ENCODE results near the gene GTF3C4. TPM values are rescaled to one million over a fixed set of nuclear protein-coding genes. Genes with fewer than 3 reads are reported as not detected.

GTF3C4 gene
- total and polyA plus RNA-seq, 2 experiments from 2014 or later: 8.3 to 12.9 TPM

DNA sequence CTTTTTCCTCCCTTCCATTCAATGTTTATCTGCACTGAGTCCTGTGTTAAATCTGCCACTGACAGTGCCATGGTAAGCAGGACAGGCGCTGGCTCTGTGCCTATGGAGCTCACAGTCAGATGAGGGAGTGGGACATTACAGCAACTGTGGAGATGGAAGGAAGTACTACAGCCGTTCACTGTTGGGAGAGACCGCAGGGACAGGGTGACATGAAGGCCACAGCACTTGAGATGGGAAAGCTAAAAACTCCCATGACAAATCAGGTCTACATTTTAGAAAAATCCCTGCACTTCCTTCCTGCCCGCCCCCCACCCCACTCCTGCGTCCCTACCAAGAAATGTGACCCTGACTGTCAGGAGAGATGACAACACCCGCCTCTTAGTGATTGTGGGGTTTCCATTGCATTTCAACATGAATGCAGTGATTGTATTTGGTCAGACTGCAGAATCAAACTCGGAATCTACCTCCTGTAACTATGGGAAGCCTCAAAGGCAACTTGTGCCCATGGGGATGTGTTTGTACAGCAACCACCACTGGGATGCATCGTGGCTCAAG, 56.4 kb downstream of the GTF3C4 start:
- H3K27me3 ChIP-seq: peaks cover 3% of the 10 kb centered on the region
- H3K9me3 ChIP-seq (ENCODE audit: low read depth): no peaks in the 10 kb centered on the region
- no peaks in the 10 kb centered on the region for H3K4me1 ChIP-seq (ENCODE audit: low read depth)
- H3K4me3 ChIP-seq: no peak overlapping the region
- TF ChIP-seq, protein P1, sequence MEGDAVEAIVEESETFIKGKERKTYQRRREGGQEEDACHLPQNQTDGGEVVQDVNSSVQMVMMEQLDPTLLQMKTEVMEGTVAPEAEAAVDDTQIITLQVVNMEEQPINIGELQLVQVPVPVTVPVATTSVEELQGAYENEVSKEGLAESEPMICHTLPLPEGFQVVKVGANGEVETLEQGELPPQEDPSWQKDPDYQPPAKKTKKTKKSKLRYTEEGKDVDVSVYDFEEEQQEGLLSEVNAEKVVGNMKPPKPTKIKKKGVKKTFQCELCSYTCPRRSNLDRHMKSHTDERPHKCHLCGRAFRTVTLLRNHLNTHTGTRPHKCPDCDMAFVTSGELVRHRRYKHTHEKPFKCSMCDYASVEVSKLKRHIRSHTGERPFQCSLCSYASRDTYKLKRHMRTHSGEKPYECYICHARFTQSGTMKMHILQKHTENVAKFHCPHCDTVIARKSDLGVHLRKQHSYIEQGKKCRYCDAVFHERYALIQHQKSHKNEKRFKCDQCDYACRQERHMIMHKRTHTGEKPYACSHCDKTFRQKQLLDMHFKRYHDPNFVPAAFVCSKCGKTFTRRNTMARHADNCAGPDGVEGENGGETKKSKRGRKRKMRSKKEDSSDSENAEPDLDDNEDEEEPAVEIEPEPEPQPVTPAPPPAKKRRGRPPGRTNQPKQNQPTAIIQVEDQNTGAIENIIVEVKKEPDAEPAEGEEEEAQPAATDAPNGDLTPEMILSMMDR (IDR thresholded peaks at IDR 0.05; ENCODE audit: low read depth, low read length): no peak
- DNase-seq (ENCODE audit: low read depth in 1 of 2, low spot score in 1 of 2): no peak
- H3K27ac ChIP-seq: no peak overlapping the region
- no peaks in the 10 kb centered on the region for H3K36me3 ChIP-seq

DNA sequence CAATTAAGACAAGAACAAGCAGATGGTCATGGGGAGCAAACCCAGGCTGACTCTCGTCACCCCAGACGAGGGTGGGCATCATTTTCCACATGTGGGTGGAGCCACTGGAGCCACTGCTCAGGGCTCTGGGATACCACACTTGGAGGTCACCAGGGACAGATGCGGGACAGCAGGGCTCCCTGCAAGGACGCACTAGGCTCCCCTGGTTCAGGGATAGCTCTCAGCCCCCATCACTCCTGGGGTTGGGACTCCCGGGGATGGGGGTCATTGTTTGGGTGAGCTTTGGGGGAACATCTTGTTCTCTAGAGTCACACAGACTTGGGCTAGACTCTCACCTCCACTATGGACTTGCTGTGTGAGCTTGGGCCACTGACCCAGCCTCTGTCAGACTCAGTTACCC, 57.8 kb downstream of the GTF3C4 start:
- no peak overlapping the region for H3K4me3 ChIP-seq
- H3K27ac ChIP-seq: no peak overlapping the region
- no peak for DNase-seq (ENCODE audit: low read depth in 1 of 2, low spot score in 1 of 2)
- H3K27me3 ChIP-seq: peaks cover 3% of the 10 kb centered on the region
- no peaks in the 10 kb centered on the region for H3K9me3 ChIP-seq (ENCODE audit: low read depth)
- TF ChIP-seq, protein P1 (IDR thresholded peaks at IDR 0.05; ENCODE audit: low read depth, low read length): no peak
- no peaks in the 10 kb centered on the region for H3K4me1 ChIP-seq (ENCODE audit: low read depth)
- H3K36me3 ChIP-seq: no peaks in the 10 kb centered on the region

DNA sequence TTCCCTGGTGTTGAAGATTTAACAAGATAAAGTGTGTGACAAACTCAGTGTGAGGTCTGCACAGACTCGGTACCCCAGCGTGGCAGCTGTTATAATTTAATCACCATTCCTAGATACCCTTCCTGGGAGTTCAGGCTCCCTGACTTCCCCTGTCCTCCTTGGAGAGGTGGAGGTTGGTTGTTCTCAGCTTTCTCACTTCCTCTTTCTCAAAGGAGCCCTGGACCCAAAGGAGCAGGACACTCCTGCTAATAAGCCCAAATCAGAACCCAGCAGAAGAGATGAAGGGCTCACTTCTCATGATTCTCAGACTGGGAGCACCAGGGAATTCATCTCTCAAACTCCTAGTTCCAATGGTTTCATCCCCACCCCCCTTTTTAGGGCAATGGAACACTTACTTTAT, 58.2 kb downstream of the GTF3C4 start:
- TF ChIP-seq, protein P1 (IDR thresholded peaks at IDR 0.05; ENCODE audit: low read depth, low read length): no peak
- H3K4me1 ChIP-seq (ENCODE audit: low read depth): no peaks in the 10 kb centered on the region
- H3K27ac ChIP-seq: no peak overlapping the region
- DNase-seq (ENCODE audit: low read depth in 1 of 2, low spot score in 1 of 2): no peak
- peaks cover 3% of the 10 kb centered on the region for H3K27me3 ChIP-seq
- no peak overlapping the region for H3K4me3 ChIP-seq
- no peaks in the 10 kb centered on the region for H3K9me3 ChIP-seq (ENCODE audit: low read depth)
- H3K36me3 ChIP-seq: no peaks in the 10 kb centered on the region

DNA sequence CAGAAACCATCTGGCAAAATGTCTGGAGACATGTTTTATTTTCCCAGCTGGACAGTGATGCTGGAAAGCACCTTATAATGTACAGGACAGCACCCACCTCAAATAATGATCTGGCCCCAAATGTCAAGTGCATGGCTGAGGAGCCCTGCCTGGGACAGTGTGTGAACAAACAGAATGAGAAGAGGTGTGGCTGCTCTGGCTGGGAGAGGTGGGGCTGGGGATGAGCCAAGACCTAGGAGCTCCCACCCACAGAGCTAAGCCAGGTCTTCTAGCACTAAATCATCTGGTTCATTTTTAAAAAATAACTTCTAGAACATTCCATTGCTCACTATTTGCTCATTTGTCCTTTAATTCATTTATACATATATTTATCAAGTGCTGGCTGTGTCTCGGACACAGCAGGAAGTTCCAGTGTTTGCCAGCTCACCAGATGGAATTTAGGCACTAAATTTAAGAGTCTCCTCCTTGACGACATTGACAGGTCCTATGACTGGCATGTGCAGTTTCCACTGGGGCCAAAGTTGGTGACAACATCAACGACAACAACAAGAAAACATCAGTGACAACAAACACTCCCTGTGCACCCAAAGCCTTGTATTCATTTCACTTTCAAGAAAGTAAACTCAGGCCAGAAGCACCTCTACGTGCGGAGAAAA, 59.1 kb downstream of the GTF3C4 start:
- no peak for DNase-seq (ENCODE audit: low read depth in 1 of 2, low spot score in 1 of 2)

DNA sequence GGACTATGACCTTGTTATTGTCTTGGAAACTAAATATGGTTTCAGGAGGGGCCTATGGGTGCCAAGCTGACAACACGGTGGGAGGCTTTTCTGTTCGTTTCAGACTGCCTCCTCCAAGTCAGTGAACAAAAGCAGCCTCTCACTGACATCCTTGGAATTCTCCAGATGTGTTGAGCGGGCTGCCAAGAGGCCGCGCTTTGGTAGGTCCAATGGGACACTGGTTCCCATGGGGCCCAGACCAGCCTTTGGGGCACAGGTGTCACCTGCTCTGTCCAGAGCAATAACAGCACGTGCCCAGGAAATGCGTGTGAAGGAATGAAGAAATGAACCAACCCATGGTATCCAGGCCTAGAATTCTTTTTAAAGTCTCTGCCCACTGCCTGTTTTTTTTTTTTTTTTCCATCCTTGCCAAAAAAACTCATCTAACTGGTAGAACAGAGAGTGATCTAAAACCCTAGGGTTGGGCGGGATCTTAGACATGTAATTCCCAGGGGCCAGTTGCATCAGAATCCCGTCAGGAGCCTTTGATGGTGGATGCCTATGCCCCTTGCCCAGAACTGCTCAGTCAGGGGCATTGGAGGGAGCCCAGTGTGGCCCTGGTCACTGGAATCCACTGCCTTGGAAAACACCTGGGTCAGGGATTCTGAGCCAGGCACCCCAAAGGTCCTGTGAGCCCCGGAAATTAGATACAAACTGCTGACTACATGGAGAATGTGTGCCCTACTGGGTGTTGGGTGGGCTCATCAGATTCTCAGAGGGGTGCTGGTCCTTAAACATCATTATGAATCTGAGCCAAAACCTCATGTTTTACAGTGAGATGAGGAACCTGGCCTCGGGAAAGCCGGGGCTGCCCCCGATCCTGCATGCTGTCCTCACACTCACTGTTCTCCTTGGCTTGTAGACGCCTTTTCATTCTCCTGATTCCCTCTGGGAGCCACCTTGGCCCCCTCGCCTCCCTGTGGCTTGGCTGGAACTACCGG, 60.1 kb downstream of the GTF3C4 start:
- no peak overlapping the region for H3K27ac ChIP-seq
- no peaks in the 10 kb centered on the region for H3K4me1 ChIP-seq (ENCODE audit: low read depth)
- H3K4me3 ChIP-seq: no peak overlapping the region
- H3K9me3 ChIP-seq (ENCODE audit: low read depth): no peaks in the 10 kb centered on the region
- no peaks in the 10 kb centered on the region for H3K36me3 ChIP-seq
- no peak for DNase-seq (ENCODE audit: low read depth in 1 of 2, low spot score in 1 of 2)
- TF ChIP-seq, protein P1 (IDR thresholded peaks at IDR 0.05; ENCODE audit: low read depth, low read length): no peak
- H3K27me3 ChIP-seq: peaks cover 3% of the 10 kb centered on the region

More for the DNA sequence above, 59.1 kb downstream of the GTF3C4 start:
- no peaks in the 10 kb centered on the region for H3K36me3 ChIP-seq
- TF ChIP-seq, protein P1 (IDR thresholded peaks at IDR 0.05; ENCODE audit: low read depth, low read length): no peak
- H3K27me3 ChIP-seq: peaks cover 3% of the 10 kb centered on the region
- no peaks in the 10 kb centered on the region for H3K4me1 ChIP-seq (ENCODE audit: low read depth)
- H3K27ac ChIP-seq: no peak overlapping the region
- H3K4me3 ChIP-seq: no peak overlapping the region
- H3K9me3 ChIP-seq (ENCODE audit: low read depth): no peaks in the 10 kb centered on the region
